HG03457 (cell line): ENCODE measurements around the gene ZNF419.

Experiments used
- ATAC-seq: cut with Tn5 transposase; IDR thresholded peaks from one replicate; pipeline ENCODE4 v1.9.1; 2021; ENCODE audit warnings: moderate number of reproducible peaks; ENCODE audit not compliant: unreplicated experiment

Gene ZNF419

DNA sequence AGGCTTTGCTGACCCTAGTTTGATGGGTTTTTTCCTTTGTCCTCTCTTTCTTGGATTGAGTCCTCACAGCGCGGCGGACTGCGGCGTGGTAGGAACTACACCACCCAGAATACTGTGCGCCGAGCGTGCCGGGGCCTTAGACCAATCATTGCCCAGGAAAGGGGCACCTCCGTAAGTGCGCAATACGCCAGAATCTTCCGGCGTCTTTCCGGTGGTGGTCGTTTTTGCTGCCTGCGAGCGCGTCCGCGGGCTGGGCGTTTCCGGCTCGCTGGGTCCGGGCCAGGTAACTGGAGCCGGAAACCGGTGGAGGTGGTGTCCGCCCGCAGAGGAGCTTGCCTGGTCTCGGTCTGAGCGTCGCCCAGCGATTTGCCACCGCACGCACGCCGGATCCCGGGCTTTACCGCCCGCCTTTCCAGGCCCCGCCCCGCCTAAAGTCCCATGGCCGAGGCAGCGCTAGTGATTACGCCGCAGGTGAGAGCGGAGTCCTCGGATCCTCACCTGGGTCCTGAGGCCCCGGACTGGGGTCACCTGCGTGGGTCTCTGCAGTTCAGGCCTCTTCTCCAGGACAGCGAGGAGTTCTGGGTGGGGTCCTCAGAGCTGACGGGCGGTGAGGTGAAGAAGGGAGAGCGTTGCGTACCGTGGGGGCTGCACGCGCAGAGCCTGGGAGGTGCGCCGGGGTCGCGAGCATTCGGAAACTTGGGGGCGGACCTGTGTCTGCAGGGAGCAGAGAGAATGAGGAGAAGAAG, 39.8 kb downstream of the ZNF419 start, which contains the start of gene ZNF549:
TSS of gene ZNF549 (plus strand) at position 221 of the 746 bp plus-strand sequence. CDS start at position 439, 218 bp downstream.
- ATAC-seq, result peak; percentile 89

DNA sequence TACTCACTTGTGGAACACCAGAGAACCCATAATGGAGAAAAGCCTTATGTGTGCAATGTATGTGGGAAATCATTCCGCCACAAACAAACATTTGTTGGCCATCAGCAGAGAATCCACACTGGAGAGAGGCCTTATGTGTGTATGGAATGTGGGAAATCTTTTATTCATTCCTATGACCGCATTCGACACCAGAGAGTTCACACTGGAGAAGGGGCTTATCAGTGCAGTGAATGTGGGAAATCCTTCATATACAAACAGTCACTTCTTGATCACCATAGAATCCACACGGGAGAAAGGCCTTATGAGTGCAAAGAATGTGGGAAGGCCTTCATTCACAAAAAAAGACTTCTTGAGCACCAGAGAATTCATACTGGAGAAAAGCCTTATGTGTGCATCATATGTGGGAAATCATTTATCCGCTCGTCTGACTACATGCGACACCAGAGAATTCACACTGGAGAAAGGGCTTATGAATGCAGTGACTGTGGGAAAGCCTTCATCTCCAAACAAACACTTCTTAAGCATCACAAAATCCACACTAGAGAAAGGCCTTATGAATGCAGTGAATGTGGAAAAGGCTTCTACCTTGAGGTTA, 50.5 kb downstream of the ZNF419 start:
- ATAC-seq, result no peak
